PC-3 (cell line): ENCODE results near the gene PAFAH1B2. TPM values are rescaled to one million over a fixed set of nuclear protein-coding genes. Genes with fewer than 3 reads are reported as not detected.

ENCODE experiments used
- ATAC-seq: fragments of 200-7000 bp; cut with Tn5 transposase; 2 replicates; pipeline ENCODE4 v1.9.1; 2020; ENCODE audit warnings: mild to moderate bottlenecking, moderate library complexity
- BruUV-seq: library from RNA; stranded (reverse); fragments of 400-500 nt; replicated peaks from 2 replicates; lab custom pipeline; 2021; lab: Mats Ljungman, UMichigan
- CTCF ChIA-PET: fragments of 300-600 bp; sonication (Branson Sonifier 250); formaldehyde crosslinking; loops from one replicate; lab custom pipeline; 2022; ENCODE audit warnings: antibody characterized with exemption; lab: Charles Lee
- POLR2A ChIA-PET: fragments of 300-600 bp; sonication (Branson Sonifier 250); formaldehyde crosslinking; loops from one replicate; lab custom pipeline; 2022; ENCODE audit warnings: antibody characterized with exemption; ENCODE audit not compliant: unreplicated experiment; lab: Charles Lee
- DNase-seq: peaks from one replicate; pipeline ENCODE4 v3.0.0-alpha.2; 2015
- H2AFZ ChIP-seq: fragments of 300-600 bp; sonication (generic); 2 replicates; pipeline ENCODE4 v1.6.0; 2016; ENCODE audit warnings: antibody characterized with exemption, low read length
- H3F3A ChIP-seq: fragments of 300-600 bp; sonication (generic); one replicate; pipeline ENCODE4 v1.6.0; 2017; ENCODE audit warnings: antibody characterized with exemption, low read length, control low read depth, mild to moderate bottlenecking; ENCODE audit not compliant: unreplicated experiment
- H3K27ac ChIP-seq: fragments of 300-600 bp; sonication (generic); 2 replicates; pipeline ENCODE4 v1.5.1; 2016; ENCODE audit warnings: mild to moderate bottlenecking, low read length
- H3K27me3 ChIP-seq: fragments of 300-600 bp; sonication (generic); 2 replicates; pipeline ENCODE4 v1.6.1; 2016; ENCODE audit warnings: low read length, mixed read lengths
- H3K36me3 ChIP-seq: fragments of 300-600 bp; sonication (generic); 2 replicates; pipeline ENCODE4 v1.6.1; 2016; ENCODE audit warnings: low read depth, mixed run types, low read length, mixed read lengths
- H3K4me1 ChIP-seq: fragments of 300-600 bp; sonication (generic); 2 replicates; pipeline ENCODE4 v1.5.1; 2016; ENCODE audit warnings: low read length; ENCODE audit not compliant: insufficient read depth
- H3K4me2 ChIP-seq: fragments of 300-600 bp; sonication (generic); 2 replicates; pipeline ENCODE4 v1.6.0; 2016; ENCODE audit warnings: low read length
- H3K4me3 ChIP-seq: fragments of 300-600 bp; sonication (generic); 2 replicates; pipeline ENCODE4 v1.5.1; 2016; ENCODE audit warnings: mild to moderate bottlenecking, low read length, mixed read lengths
- H3K79me2 ChIP-seq: fragments of 300-600 bp; sonication (generic); 2 replicates; pipeline ENCODE4 v1.6.1; 2017; ENCODE audit warnings: low read length, mixed read lengths
- H3K9ac ChIP-seq: fragments of 300-600 bp; sonication (generic); 2 replicates; pipeline ENCODE4 v1.6.0; 2016; ENCODE audit warnings: mild to moderate bottlenecking, low read length
- H3K9me2 ChIP-seq: fragments of 300-600 bp; sonication (generic); replicated peaks from 2 replicates; pipeline ENCODE4 v1.6.1; 2016; ENCODE audit warnings: mixed run types, low read length, mixed read lengths
- H3K9me3 ChIP-seq: fragments of 300-600 bp; sonication (generic); 2 replicates; pipeline ENCODE4 v1.6.1; 2016; ENCODE audit warnings: low read length, mixed read lengths
- H4K20me1 ChIP-seq: fragments of 300-600 bp; sonication (generic); 2 replicates; pipeline ENCODE4 v1.6.1; 2016; ENCODE audit warnings: low read length, mixed read lengths
- EZH2 ChIP-seq: fragments of 300-600 bp; sonication (generic); IDR thresholded peaks from one replicate; pipeline ENCODE4 v1.6.1; 2017; ENCODE audit warnings: antibody characterized with exemption, mild to moderate bottlenecking, low read length; ENCODE audit not compliant: unreplicated experiment
- EZH2phosphoT487 ChIP-seq: fragments of 300-600 bp; sonication (generic); IDR thresholded peaks from 2 replicates; pipeline ENCODE4 v1.6.1; 2018; ENCODE audit warnings: mild to moderate bottlenecking, antibody characterized with exemption, low read length, borderline replicate concordance
- intact Hi-C: fragments of 100-400 bp; cut with micrococcal nuclease; formaldehyde crosslinking; loops from 2 replicates; pipeline ENCODE4 v1.9.0; 2023
- total RNA-seq: library from RNA; depleted of rRNA; stranded (reverse); fragments of >200 nt; gene quantifications from 2 replicates; pipeline ENCODE4 v1.2.3, GENCODE V29; 2014
- TF ChIP-seq, protein P1 (sequence below): fragments of 300-600 bp; sonication (generic); conservative IDR thresholded peaks from 2 replicates; pipeline ENCODE4 v1.5.1; 2017; ENCODE audit warnings: antibody characterized with exemption, low read depth, mild to moderate bottlenecking, low read length

PAFAH1B2 gene
- total RNA-seq, 1 experiment from 2014 or later: 91.6 TPM

DNA sequence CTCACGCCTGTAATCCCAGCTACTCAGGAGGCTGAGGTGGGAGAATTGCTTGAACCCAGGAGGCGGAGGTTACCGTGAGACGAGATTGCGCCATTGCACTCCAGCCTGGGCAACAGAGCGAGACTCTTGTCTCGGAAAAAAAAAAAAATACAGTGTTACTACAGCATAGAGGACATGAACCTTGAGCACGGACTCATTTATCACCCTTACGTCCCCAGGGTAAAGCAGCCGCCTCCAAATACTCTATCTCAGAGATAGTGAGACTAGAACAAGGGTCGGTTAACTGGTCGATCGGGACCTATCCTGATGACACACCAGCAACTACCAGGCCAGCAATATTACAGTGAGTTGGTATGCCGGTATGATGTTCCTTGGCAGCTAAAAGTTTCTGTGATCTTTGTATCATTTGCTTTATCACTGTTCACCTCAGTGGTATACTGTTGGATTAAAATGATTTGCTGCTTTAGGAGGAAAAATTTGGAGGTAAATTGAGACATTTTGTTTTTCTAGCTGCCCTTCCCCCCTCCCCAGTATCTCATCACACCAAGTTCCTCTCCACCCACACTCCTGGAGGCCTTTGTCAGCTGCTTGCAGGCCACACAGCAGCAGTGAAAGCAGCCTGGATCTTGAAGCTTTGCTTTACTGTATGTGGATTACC, 27.4 kb downstream of the PAFAH1B2 start:
- no peaks in the 10 kb centered on the region for H3K27me3 ChIP-seq
- H3F3A ChIP-seq: peaks cover 4% of the 10 kb centered on the region
- no peak overlapping the region for H3K27ac ChIP-seq
- peaks cover 3% of the 10 kb centered on the region; the same call in 1 of the 2 replicates for H3K4me1 ChIP-seq
- CTCF ChIA-PET: no interaction called here
- no peak overlapping the region for H2AFZ ChIP-seq
- POLR2A ChIA-PET: no interaction called here
- H3K4me2 ChIP-seq: no peak overlapping the region
- DNase-seq (no peak), ATAC-seq (no peak)
- intact Hi-C loops: no loop called here
- H3K9me2 ChIP-seq: no peaks in the 10 kb centered on the region
- BruUV-seq: no TSS peak
- peaks cover 2% of the 10 kb centered on the region; the same call in 1 of the 2 replicates for H4K20me1 ChIP-seq
- H3K9me3 ChIP-seq: no peaks in the 10 kb centered on the region
- H3K4me3 ChIP-seq: no peak overlapping the region
- no peaks in the 10 kb centered on the region; the same call in 1 of the 2 replicates for H3K79me2 ChIP-seq
- TF ChIP-seq, protein P1, sequence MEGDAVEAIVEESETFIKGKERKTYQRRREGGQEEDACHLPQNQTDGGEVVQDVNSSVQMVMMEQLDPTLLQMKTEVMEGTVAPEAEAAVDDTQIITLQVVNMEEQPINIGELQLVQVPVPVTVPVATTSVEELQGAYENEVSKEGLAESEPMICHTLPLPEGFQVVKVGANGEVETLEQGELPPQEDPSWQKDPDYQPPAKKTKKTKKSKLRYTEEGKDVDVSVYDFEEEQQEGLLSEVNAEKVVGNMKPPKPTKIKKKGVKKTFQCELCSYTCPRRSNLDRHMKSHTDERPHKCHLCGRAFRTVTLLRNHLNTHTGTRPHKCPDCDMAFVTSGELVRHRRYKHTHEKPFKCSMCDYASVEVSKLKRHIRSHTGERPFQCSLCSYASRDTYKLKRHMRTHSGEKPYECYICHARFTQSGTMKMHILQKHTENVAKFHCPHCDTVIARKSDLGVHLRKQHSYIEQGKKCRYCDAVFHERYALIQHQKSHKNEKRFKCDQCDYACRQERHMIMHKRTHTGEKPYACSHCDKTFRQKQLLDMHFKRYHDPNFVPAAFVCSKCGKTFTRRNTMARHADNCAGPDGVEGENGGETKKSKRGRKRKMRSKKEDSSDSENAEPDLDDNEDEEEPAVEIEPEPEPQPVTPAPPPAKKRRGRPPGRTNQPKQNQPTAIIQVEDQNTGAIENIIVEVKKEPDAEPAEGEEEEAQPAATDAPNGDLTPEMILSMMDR: no peak
- peaks cover 34% of the 10 kb centered on the region for H3K36me3 ChIP-seq
- no peak overlapping the region for H3K9ac ChIP-seq

DNA sequence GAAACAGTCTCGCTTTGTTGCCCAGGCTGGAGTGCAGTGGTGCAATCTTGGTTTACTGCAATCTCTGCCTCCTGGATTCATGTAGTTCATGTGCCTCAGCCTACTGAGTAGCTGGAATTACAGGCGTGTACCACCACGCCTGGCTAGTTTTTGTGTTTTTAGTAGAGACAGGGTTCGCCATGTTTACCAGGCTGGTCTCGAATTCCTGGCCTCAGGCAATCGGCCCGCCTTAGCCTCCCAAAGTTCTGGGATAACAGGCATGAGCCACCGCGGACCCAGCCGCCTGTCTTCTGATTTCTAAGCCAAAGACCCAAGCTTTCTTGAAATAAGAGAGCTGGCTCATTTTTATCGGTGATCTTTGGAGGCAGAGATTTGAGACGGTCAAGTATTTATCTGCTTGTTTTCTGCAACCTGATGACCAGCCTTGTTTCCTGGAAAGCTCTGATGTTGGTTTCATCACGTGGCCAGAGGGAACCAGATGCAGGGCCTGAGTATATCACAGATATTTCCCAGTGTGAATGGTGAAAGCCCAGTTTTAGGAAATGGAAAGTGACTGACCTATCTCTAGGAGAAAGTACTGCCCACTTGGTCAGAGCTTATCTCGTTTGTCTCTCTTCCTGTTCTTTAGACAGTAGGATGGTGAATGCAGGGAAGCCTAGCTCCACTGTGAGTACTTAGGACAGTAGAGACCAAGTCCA, 28.8 kb downstream of the PAFAH1B2 start:
- Histone ChIP-seq H3K36me3 (peaks cover 25% of the 10 kb centered on the region), H4K20me1 (no peaks in the 10 kb centered on the region)
- BruUV-seq: no TSS peak

DNA sequence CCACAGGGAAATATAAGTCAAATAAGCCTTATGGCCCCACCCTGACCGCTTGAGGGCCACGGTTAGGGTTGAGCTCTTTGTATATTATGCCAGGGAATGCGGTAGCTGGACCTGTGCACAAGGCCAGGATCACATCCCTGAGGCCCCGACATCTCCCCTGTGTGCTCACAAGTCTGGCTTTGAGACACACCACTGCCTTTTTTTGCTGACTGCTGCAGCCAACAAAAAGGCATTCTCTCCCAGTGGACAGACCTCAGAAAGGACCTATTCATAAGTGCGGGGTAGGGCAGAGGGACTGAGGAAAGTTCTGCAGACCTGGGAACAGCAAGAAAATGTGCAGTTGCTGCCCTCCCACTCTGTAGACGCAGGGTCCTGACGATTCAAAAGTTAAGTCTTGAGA, 31.0 kb downstream of the PAFAH1B2 start:
- ATAC-seq: no peak
- H3K27ac ChIP-seq: no peak overlapping the region
- POLR2A ChIA-PET: no interaction called here

More for the DNA sequence above, 28.8 kb downstream of the PAFAH1B2 start:
- no peak for ATAC-seq
- POLR2A ChIA-PET: interaction anchor here (0.6 kb wide), 1 partner anchor 315 kb away, joined by 3 read pairs; no protein-coding TSS in a partner anchor
- Histone ChIP-seq H3K79me2 (no peaks in the 10 kb centered on the region; the same call in 1 of the 2 replicates), H3K9ac (no peak overlapping the region), H3K4me2 (no peak overlapping the region), H3K27me3 (no peaks in the 10 kb centered on the region), H3K9me2 (no peaks in the 10 kb centered on the region), H3K27ac (no peak overlapping the region), H3F3A (peaks cover 4% of the 10 kb centered on the region), H3K4me1 (peaks cover 8% of the 10 kb centered on the region), H2AFZ (no peak overlapping the region), H3K9me3 (no peaks in the 10 kb centered on the region), H3K4me3 (no peak overlapping the region)
- intact Hi-C loops: no loop called here
- CTCF ChIA-PET: no interaction called here
- TF ChIP-seq, protein P1: no peak
- TF ChIP-seq EZH2phosphoT487: no peak
- TF ChIP-seq EZH2: no peak
- no peak for DNase-seq

More for the DNA sequence above, 31.0 kb downstream of the PAFAH1B2 start:
- intact Hi-C loops: loop anchor here (5.0 kb wide), 1 partner anchor 33 kb away; the partner anchor contains the start of gene PAFAH1B2
- BruUV-seq: no TSS peak
- no peak overlapping the region for H3K4me3 ChIP-seq
- H3K36me3 ChIP-seq: peaks cover 9% of the 10 kb centered on the region
- no peaks in the 10 kb centered on the region for H3K9me2 ChIP-seq
- H3K9me3 ChIP-seq: no peaks in the 10 kb centered on the region
- H3K4me2 ChIP-seq: no peak overlapping the region
- CTCF ChIA-PET: no interaction called here
- H4K20me1 ChIP-seq: no peaks in the 10 kb centered on the region
- H3K9ac ChIP-seq: no peak overlapping the region
- no peak for DNase-seq
- no peaks in the 10 kb centered on the region for H3K79me2 ChIP-seq
- TF ChIP-seq EZH2phosphoT487 (no peak), EZH2 (no peak)
- TF ChIP-seq, protein P1: no peak
- H3F3A ChIP-seq: peaks cover 4% of the 10 kb centered on the region
- H3K4me1 ChIP-seq: peaks cover 23% of the 10 kb centered on the region
- H2AFZ ChIP-seq: no peak overlapping the region
- no peaks in the 10 kb centered on the region for H3K27me3 ChIP-seq
